Coronary artery (tissue), 2 donors: ENCODE data around the gene ANKZF1.

Experiments
- DNase-seq: peaks from one replicate; pipeline ENCODE4 v3.0.0-alpha.2; 2017; ENCODE audit warnings: low spot score
- H3K27ac ChIP-seq, 2 donors: fragments of 200-600 bp; sonication (generic); one replicate each; pipeline ENCODE4 v1.5.1; 2016 to 2019
- H3K4me3 ChIP-seq: fragments of 200-600 bp; sonication (generic); 2 replicates; pipeline ENCODE4 v1.5.1; 2016; ENCODE audit warnings: mild to moderate bottlenecking, moderate library complexity
- TF ChIP-seq, protein P1 (sequence below): fragments of 200-600 bp; sonication (generic); IDR thresholded peaks from one replicate; pipeline ENCODE4 v1.5.1; 2019; ENCODE audit warnings: antibody characterized with exemption

Gene ANKZF1

DNA sequence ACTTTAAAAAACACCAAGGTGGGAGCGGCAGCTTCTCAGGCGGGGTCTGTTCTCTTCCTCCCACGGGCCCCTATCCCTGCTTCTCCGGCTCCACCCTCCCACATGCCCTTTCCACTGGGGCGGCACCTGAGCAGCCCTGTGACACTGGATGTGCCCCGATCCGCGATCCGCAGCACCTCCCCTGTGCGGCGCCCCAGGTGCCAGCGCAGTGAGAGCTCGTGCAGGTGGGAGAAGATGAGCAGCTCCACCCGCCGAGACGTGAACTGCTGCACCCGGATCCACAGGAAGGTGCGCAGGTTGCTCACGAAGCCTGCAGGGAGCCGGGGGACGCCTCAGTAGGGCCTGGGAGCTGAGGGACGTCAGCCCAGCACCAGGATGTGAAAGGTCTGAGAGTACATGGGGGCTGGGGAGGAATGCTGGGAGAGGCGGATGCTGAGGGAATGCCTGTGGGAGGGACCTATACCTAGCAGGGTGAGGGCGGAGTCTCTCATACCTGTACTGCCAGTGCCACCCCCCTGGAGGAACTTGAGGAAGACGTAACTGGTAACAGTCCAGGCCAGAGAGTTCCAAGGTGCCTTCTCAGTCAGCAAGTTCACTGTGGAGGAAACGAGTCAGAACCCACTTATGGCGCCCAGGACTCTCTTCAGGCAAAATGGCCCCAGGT lies 13.6 kb upstream of the ANKZF1 start:
- DNase-seq, result no peak
- Histone ChIP-seq H3K4me3 (no peak overlapping the region), H3K27ac (peak overlapping the region in 1 of 2 donors; percentile 15)
- TF ChIP-seq, protein P1, sequence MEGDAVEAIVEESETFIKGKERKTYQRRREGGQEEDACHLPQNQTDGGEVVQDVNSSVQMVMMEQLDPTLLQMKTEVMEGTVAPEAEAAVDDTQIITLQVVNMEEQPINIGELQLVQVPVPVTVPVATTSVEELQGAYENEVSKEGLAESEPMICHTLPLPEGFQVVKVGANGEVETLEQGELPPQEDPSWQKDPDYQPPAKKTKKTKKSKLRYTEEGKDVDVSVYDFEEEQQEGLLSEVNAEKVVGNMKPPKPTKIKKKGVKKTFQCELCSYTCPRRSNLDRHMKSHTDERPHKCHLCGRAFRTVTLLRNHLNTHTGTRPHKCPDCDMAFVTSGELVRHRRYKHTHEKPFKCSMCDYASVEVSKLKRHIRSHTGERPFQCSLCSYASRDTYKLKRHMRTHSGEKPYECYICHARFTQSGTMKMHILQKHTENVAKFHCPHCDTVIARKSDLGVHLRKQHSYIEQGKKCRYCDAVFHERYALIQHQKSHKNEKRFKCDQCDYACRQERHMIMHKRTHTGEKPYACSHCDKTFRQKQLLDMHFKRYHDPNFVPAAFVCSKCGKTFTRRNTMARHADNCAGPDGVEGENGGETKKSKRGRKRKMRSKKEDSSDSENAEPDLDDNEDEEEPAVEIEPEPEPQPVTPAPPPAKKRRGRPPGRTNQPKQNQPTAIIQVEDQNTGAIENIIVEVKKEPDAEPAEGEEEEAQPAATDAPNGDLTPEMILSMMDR, result no peak

DNA sequence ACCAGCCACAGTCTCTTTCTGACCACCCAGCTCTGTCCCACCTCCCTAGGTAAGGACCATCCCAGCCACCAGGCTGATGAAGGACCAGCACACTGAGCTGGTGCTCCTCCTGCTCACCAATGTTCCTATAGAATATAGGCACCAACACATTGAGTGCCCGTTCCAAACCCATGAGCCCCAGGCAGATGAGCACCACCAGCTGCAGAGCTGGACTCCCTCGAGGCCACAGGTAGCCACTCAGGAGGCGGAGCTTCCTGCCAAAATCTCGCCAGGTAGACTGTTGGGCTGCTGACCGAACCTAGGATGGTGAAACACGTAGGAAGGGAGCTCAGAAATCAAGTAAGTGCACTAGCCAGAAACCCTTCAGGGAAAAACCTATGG lies 13.1 kb upstream of the ANKZF1 start:
- peak overlapping the region; percentile 15 to 91 for H3K27ac ChIP-seq
- no peak for DNase-seq
- H3K4me3 ChIP-seq, result no peak overlapping the region
- TF ChIP-seq, protein P1, result no peak

DNA sequence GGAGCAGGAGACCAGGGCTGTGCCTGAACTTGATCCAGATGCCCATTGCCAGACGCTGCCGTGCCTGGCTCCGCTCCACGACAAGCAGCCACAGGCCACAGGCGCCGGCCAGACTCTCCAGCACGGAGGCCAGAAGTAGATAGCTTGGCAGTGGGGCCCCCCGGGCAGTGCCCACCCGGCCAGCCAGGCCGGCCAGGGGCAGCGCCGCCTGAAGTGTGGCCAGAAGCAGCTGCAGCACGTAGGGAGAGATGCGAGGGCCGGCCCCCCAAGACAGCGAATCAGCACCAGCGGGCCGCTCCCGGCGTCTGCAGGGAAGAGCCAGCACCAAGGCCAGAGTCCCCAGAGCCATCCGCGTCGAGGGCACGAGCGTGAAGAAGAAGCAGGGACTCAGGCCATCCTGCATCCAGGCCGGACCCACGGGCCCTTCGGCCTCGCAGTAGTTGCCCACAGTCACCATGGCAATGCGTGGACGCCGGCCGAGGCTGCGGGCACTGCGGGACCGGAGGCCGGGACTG lies 11.3 kb upstream of the ANKZF1 start:
- peak overlapping the region; percentile 91 to 97 for H3K27ac ChIP-seq
- TF ChIP-seq, protein P1, result no peak
- peak overlapping the region; percentile 78 for H3K4me3 ChIP-seq
- peak; percentile 92 for DNase-seq

DNA sequence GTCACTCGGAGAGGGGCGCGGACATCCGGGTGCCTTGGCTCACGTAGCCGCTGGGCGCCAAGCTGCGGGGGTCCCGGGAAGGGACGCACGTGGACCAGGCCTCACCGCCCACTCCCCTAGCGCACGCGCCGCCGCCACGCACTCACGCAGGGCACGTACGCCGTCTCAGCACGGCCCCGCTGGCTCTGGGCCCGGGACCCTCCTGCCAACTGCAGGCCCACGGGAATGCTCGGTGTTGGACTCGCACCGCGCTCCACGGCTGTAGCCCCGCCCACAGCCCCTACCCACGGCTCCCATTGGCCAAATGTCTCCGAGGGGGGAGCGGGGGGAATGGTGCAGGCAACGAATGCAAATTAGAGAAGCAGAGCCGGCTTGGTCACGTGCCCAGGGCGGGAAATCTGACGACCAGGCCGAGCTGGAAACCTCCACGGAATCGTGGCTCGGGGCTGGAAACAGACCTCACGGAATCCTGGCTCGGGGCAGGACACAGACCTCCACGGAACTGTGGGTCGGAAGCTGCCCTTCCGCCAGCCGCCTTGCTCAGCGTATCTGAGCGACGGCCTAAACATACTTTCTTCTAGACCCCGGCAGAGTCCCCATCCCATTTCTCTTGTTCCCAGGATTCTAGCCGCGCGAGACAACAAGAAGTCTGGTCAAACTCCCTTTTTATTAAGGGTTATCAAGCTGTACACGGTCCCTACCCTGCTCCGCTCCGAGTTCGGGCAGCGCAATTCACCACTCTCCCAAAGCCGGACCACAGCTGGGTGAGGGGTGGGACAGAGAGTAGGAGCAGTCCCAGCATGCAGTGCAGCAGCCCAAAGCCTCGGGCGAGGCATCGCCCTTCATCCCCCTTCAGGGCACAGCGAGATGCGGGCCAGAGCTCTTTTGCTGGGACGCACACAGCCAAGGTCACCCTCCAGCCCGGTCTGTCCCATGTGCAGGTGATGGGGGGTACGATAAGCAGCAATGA lies 10.6 kb upstream of the ANKZF1 start, which contains the start of gene ABCB6:
Gene ABCB6 (minus strand): TSS at position 227 of the 970 bp plus-strand sequence. CDS start 285 bp downstream, outside the sequence.
- H3K4me3 ChIP-seq, result peak within 1 kb of the TSS; percentile 78
- TF ChIP-seq, protein P1, result no peak
- H3K27ac ChIP-seq, result peak within 1 kb of the TSS; percentile 91 to 97
- peak; percentile 99 for DNase-seq

DNA sequence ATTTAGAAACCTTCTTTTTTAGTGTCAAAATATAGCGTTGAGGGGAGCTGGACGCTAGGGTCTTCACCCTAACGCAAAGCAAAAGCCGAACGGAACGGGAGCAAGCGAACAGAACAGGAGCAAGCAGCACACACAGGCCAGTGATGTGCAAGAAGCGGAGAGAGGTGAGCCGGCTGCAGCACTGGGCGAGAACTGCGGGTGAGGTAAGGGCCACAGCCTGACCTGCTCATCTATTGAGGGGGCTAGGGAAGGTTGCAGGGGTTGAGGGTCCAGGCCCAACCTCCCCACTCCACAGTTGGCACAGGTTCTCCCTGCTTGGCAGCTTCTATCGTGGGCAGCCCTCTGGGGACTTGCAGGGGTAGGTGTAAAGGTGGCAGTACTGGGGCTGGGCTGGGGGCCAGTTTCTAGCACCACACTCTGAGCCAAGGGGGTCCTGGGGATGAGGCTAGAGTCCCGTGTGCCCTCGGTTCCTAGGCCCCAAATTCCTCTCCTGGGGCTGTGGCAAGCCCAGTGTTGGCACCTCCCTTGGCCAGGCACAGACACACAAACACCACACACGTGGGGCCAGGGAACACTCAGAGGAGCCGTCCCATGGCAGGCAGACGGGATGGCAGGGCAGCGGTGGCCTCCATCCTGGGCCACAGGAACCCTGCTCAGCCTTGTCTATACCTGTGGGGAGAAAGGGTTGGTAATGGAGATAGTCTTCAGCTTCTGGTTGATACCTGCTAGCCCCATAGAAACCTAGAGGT lies 9.6 kb upstream of the ANKZF1 start:
- Histone ChIP-seq H3K4me3 (no peak overlapping the region), H3K27ac (peak overlapping the region in 1 of 2 donors; percentile 97)
- no peak for DNase-seq
- TF ChIP-seq, protein P1, result no peak

DNA sequence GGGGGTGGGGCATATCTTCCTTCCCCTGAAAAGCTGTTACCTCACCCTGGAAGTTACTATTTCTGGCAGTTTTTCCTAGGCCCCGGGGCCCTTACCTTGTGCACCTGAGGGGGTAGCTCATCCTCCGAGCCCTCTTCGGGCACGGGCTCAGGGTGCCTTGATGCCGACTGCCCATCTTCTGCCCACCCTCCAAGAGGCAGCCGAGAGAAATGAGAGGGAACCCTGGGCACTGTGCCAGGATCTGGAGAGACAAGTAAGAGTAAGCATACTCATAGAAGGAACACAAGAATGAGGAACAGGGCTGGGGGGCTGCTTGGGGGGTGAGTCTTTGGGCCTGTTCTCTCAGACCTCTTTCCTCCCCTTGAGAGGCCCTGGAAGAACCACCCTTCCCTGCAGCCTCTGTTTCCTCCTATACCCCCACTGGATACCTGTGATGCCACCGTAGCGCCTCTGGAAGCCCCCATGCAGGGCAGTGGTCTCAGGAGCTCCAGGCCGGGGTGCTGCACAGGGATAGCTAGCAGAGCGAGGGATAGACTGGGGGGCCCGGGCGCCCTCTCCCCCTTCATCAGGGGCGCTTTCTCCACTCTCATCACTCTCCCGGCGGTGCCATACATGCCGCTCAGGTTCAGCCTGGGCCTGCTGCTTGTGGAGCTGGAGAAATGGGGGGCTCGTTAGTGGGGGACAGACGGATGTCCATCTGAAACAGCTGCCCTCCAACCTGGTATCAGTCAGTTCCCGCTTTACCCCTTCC lies 8.8 kb upstream of the ANKZF1 start:
- Histone ChIP-seq H3K27ac (no peak overlapping the region), H3K4me3 (no peak overlapping the region)
- DNase-seq, result no peak
- TF ChIP-seq, protein P1, result no peak
